Endothelial cell of umbilical vein (primary cell): ENCODE data around the gene CLPSL2. TPM values are rescaled to one million over a fixed set of nuclear protein-coding genes. Genes with fewer than 3 reads are reported as not detected.
A peak's percentile ranks its signal among the peaks of the same experiment; 100 is the strongest.

Source experiments
- BruUV-seq: library from RNA; stranded (reverse); fragments of 400-500 nt; replicated peaks from 2 replicates; lab custom pipeline; 2021; lab: Mats Ljungman, UMichigan
- CTCF ChIA-PET: fragments of 300-600, 350-600 bp; sonication (Branson Sonifier 250); formaldehyde crosslinking; loops from one replicate; lab custom pipeline; 2021; ENCODE audit warnings: antibody characterized with exemption, inconsistent platforms; lab: Charles Lee
- POLR2A ChIA-PET: fragments of 300-600, 350-600 bp; sonication (Branson Sonifier 250); formaldehyde crosslinking; loops from one replicate; lab custom pipeline; 2021; ENCODE audit warnings: antibody characterized with exemption, inconsistent platforms; lab: Charles Lee
- DNase-seq: peaks from one replicate; pipeline ENCODE4 v3.0.0-alpha.2; 2011; ENCODE audit warnings: low read depth, low spot score
- FAIRE-seq: peaks from 2 replicates; lab custom pipeline; 2011; peaks lifted over from hg19 to GRCh38; lab: Jason Lieb, UNC
- H2AFZ ChIP-seq: 2 replicates; pipeline ENCODE4 v1.6.0; 2012; ENCODE audit warnings: low read depth, low read length, control low read depth, inconsistent platforms
- H3K27ac ChIP-seq: 2 replicates; pipeline ENCODE4 v1.5.1; 2011; ENCODE audit warnings: low read depth, mild to moderate bottlenecking, control low read depth, low read length, moderate library complexity; ENCODE audit not compliant: insufficient read depth
- H3K27me3 ChIP-seq, 2 experiments: 2 replicates each; pipeline versions ENCODE4 v1.6.0 to v1.6.1; 2011; ENCODE audit warnings: low read length in 2 of 2, mixed read lengths in 1 of 2; ENCODE audit not compliant: control insufficient read depth in 2 of 2, insufficient read depth in 2 of 2
- H3K36me3 ChIP-seq, 2 experiments: 2 replicates in 1 of 2; 3 replicates in 1 of 2; pipeline ENCODE4 v1.5.1; 2011; ENCODE audit warnings: low read length in 2 of 2, mild to moderate bottlenecking in 1 of 2, moderate library complexity in 1 of 2; ENCODE audit not compliant: control insufficient read depth in 2 of 2, insufficient read depth in 2 of 2; ENCODE audit errors: extremely low read depth in 1 of 2
- H3K4me1 ChIP-seq: 3 replicates; pipeline ENCODE4 v1.5.1; 2011; ENCODE audit warnings: mild to moderate bottlenecking, low read length; ENCODE audit not compliant: control insufficient read depth, insufficient read depth; ENCODE audit errors: extremely low read depth
- H3K4me2 ChIP-seq: 2 replicates; pipeline ENCODE4 v1.6.1; 2011; ENCODE audit warnings: low read length, control low read depth, mixed read lengths; ENCODE audit not compliant: insufficient read depth
- H3K4me3 ChIP-seq, 3 experiments: fragments of 200-600 bp in 1 of 3; sonication (generic), shearing (Covaris generic) in 1 of 3; replicated peaks in 1 of 3; 2 replicates each; pipeline ENCODE4 v1.5.1; 2011 to 2016; ENCODE audit warnings: control low read depth in 3 of 3, low read length in 3 of 3, mild to moderate bottlenecking in 2 of 3, inconsistent platforms in 1 of 3, low read depth in 1 of 3, moderate library complexity in 1 of 3; ENCODE audit not compliant: insufficient read depth in 1 of 3
- H3K79me2 ChIP-seq: 2 replicates; pipeline ENCODE4 v1.6.0; 2012; ENCODE audit warnings: low read length, inconsistent platforms; ENCODE audit not compliant: control insufficient read depth, insufficient read depth
- H3K9ac ChIP-seq: replicated peaks from 2 replicates; pipeline ENCODE3; 2011; ENCODE audit warnings: low read length, control low read depth; ENCODE audit not compliant: insufficient read depth; ENCODE audit errors: extremely low read depth
- H3K9me1 ChIP-seq: replicated peaks from 3 replicates; pipeline ENCODE4 v1.6.0; 2011; ENCODE audit warnings: mild to moderate bottlenecking, low read length; ENCODE audit not compliant: control insufficient read depth, insufficient read depth; ENCODE audit errors: extremely low read depth
- H3K9me3 ChIP-seq: replicated peaks from 2 replicates; pipeline ENCODE4 v1.5.1; 2012; ENCODE audit warnings: low read length, inconsistent platforms; ENCODE audit not compliant: control insufficient read depth, insufficient read depth
- H4K20me1 ChIP-seq: replicated peaks from 2 replicates; pipeline ENCODE3; 2011; ENCODE audit warnings: mild to moderate bottlenecking, low read length; ENCODE audit not compliant: control insufficient read depth, insufficient read depth; ENCODE audit errors: extremely low read depth
- FOS ChIP-seq: IDR thresholded peaks from 2 replicates; pipeline ENCODE4 v1.6.1; 2011; ENCODE audit warnings: mild to moderate bottlenecking, low read length, moderate library complexity, borderline replicate concordance; ENCODE audit not compliant: insufficient read depth
- GATA2 ChIP-seq: IDR thresholded peaks from 2 replicates; pipeline ENCODE4 v1.7.0; 2011; ENCODE audit warnings: low read depth, mild to moderate bottlenecking, moderate library complexity, mixed read lengths, low read length; ENCODE audit not compliant: insufficient read length, insufficient read depth
- JUN ChIP-seq: IDR thresholded peaks from 2 replicates; pipeline ENCODE4 v1.6.1; 2011; ENCODE audit warnings: borderline replicate concordance, low read depth; ENCODE audit not compliant: insufficient read length, insufficient read depth
- MYC ChIP-seq: IDR thresholded peaks from one replicate; pipeline ENCODE4 v1.6.1; 2011; ENCODE audit warnings: mild to moderate bottlenecking, low read depth, low read length
- POLR2A ChIP-seq: IDR thresholded peaks from 2 replicates; pipeline ENCODE4 v1.6.1; 2012; ENCODE audit warnings: low read depth, mild to moderate bottlenecking, control low read depth, low read length
- POLR2AphosphoS5 ChIP-seq: IDR thresholded peaks from 2 replicates; pipeline ENCODE4 v1.6.1; 2012; ENCODE audit warnings: low read depth, mild to moderate bottlenecking, control low read depth, low read length, moderate library complexity; ENCODE audit not compliant: insufficient read depth
- dilution Hi-C: fragments of 300-500 bp; cut with MboI; formaldehyde crosslinking; loops from one replicate; pipeline ENCODE4 v1.15.0; 2019; ENCODE audit warnings: low sequenced_read_pairs; ENCODE audit not compliant: extremely low pct_ligation_motif_present
- intact Hi-C: fragments of 100-400 bp; cut with micrococcal nuclease; formaldehyde crosslinking; loops from one replicate; pipeline ENCODE4 v1.10.0; 2022
- polyA plus RNA-seq, 4 experiments: library from polyadenylated mRNA; depleted of rRNA in 3 of 4; stranded (reverse) in 3 of 4; unstranded in 1 of 4; fragments of >200 nt; gene quantifications; 2 replicates each; pipeline versions ENCODE4 v1.2.1 to v1.2.3, GENCODE V29; 2011 to 2012; ENCODE audit warnings: missing spikeins in 1 of 4
- total RNA-seq: library from RNA; stranded (reverse); gene quantifications from 2 replicates; pipeline ENCODE4 v1.2.3, GENCODE V29; 2021
- TF ChIP-seq, protein P1 (sequence below), 2 donors: IDR thresholded peaks; 1 replicate in 1 of 2; 2 replicates in 1 of 2; pipeline ENCODE4 v1.5.1; 2011; ENCODE audit warnings: low read length in 2 of 2, mild to moderate bottlenecking in 2 of 2, moderate library complexity in 2 of 2, control low read depth in 1 of 2, inconsistent platforms in 1 of 2, low read depth in 1 of 2; ENCODE audit not compliant: insufficient read depth in 1 of 2; ENCODE audit errors: extremely low read depth in 1 of 2
- TF ChIP-seq, protein P2 (sequence below): IDR thresholded peaks from 2 replicates; pipeline ENCODE4 v1.6.1; 2011; ENCODE audit not compliant: insufficient read depth, insufficient read length

Gene CLPSL2
- total and polyA plus RNA-seq, 2 donors (not counting 3 experiments of a cell fraction or from before 2014, with no cell fraction given), result not detected

DNA sequence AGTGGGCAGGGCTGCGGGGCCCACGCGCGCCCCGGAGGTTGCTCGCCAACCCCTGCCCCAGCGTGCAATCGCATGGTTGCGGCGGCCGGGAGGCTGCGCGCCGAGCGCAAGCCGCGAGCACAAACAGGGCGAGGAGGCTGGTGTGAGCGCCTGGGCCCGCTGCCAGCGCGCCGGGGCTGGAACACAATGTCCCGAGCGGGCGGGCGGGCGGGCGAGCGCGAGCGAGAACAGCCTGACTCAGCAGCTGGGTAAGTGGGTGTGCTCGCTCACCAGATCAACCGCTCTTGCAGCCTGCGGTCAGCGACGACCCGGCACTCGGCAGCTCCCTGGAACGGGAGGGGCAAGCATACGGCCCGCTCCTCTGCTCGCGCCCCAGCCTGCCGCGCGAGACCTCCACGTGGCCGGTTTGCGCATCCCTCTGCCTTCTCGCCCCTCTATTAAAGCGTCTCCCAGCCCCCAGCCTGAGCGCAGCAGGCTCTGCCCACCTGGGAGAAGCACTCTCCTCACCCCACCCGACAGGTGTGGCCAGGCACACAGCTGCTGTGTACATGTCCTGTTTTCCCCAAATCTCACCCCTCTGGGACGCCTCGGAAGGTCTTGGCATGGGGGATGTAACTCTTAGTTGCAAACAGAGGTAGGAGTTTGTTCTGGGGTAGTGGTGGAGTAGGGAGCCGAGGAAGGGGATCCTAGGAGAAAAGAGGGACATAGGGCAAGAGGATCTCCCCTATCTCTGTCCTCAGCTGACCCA lies 48.3 kb upstream of the CLPSL2 start:
- Histone ChIP-seq H3K9ac (peak overlapping the region; percentile 84), H3K27me3 (no peaks in the 10 kb centered on the region), H3K27ac (peak overlapping the region; percentile 85), H3K79me2 (no peaks in the 10 kb centered on the region), H3K9me3 (no peaks in the 10 kb centered on the region), H3K4me2 (peak overlapping the region; percentile 71), H3K36me3 (no peaks in the 10 kb centered on the region), H4K20me1 (no peaks in the 10 kb centered on the region), H3K9me1 (no peaks in the 10 kb centered on the region), H2AFZ (peak overlapping the region; percentile 53), H3K4me1 (peaks cover 41% of the 10 kb centered on the region), H3K4me3 (peak overlapping the region in 2 of 3 experiments; percentile 40 to 58)
- no peak for TF ChIP-seq FOS
- TF ChIP-seq POLR2A, result peak; percentile 55
- TF ChIP-seq MYC, result peak; percentile 17
- peak; percentile 91 for TF ChIP-seq POLR2AphosphoS5
- TF ChIP-seq, protein P1, sequence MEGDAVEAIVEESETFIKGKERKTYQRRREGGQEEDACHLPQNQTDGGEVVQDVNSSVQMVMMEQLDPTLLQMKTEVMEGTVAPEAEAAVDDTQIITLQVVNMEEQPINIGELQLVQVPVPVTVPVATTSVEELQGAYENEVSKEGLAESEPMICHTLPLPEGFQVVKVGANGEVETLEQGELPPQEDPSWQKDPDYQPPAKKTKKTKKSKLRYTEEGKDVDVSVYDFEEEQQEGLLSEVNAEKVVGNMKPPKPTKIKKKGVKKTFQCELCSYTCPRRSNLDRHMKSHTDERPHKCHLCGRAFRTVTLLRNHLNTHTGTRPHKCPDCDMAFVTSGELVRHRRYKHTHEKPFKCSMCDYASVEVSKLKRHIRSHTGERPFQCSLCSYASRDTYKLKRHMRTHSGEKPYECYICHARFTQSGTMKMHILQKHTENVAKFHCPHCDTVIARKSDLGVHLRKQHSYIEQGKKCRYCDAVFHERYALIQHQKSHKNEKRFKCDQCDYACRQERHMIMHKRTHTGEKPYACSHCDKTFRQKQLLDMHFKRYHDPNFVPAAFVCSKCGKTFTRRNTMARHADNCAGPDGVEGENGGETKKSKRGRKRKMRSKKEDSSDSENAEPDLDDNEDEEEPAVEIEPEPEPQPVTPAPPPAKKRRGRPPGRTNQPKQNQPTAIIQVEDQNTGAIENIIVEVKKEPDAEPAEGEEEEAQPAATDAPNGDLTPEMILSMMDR (IDR thresholded peaks at IDR 0.05; ENCODE audit: extremely low read depth in 1 of 2, insufficient read depth in 1 of 2, low read depth in 1 of 2, low read length in 2 of 2), result peak in 1 of 2 donors; percentile 3
- no peak for TF ChIP-seq GATA2
- TF ChIP-seq, protein P2, sequence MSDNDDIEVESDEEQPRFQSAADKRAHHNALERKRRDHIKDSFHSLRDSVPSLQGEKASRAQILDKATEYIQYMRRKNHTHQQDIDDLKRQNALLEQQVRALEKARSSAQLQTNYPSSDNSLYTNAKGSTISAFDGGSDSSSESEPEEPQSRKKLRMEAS, result peak; percentile 36
- no peak for TF ChIP-seq JUN
- dilution Hi-C loops (no loop called here), intact Hi-C loops (loop anchor here (1.0 kb wide), 1 partner anchor 8 kb away; no protein-coding TSS in a partner anchor)
- no TSS peak for BruUV-seq
- ChIA-PET POLR2A (interaction anchor here (0.6 kb wide), 1 partner anchor 255 kb away, joined by 4 read pairs; no protein-coding TSS in a partner anchor), CTCF (interaction anchor here (0.6 to 3.8 kb wide), 11 partner anchors 9 to 206 kb away, joined by 3 to 38 read pairs (median 3); partner anchors contain the start of gene ARMC12)
- peak; percentile 83 for FAIRE-seq
- DNase-seq, result peak; percentile 87
